ENCODE data around the gene DENND1A.

DNA sequence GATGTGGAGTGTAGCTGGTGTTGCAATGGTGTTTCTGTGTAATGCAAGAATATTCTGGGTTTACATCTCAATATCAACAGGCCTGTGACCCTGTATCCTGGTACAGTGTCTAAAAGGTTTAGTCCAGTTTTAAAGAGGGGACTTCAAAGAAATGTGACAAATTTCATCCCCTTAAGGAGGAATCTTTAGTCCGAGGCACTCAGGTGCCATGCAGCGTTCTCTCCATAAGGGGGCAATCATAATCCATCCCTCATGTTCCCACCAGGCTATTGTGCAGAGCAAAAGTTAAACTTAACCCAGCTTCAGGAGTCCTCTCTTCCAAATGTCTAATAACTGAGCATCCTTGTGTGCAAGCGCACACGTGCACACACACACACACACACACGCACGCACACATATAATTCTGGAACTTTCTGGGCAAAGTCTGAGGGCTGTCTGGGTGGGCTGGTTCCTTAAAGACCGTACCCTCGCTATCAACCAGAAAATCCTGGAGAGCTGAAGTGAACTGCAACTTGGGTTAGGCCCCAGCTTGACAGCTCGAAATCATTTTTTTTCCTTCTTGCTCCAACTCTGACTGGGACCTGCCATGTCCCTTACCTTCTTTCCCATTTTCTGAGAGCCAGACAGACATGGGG, 527.9 kb downstream of the DENND1A start:
- TF ChIP-seq, protein P1, sequence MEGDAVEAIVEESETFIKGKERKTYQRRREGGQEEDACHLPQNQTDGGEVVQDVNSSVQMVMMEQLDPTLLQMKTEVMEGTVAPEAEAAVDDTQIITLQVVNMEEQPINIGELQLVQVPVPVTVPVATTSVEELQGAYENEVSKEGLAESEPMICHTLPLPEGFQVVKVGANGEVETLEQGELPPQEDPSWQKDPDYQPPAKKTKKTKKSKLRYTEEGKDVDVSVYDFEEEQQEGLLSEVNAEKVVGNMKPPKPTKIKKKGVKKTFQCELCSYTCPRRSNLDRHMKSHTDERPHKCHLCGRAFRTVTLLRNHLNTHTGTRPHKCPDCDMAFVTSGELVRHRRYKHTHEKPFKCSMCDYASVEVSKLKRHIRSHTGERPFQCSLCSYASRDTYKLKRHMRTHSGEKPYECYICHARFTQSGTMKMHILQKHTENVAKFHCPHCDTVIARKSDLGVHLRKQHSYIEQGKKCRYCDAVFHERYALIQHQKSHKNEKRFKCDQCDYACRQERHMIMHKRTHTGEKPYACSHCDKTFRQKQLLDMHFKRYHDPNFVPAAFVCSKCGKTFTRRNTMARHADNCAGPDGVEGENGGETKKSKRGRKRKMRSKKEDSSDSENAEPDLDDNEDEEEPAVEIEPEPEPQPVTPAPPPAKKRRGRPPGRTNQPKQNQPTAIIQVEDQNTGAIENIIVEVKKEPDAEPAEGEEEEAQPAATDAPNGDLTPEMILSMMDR (IDR thresholded peaks at IDR 0.05) = peak in 3 of 4 experiments; percentile 63 to 64 (median 63)
- TF ChIP-seq POLR2A (IDR thresholded peaks at IDR 0.05) (no peak), POLR2AphosphoS5 (IDR thresholded peaks at IDR 0.05) (no peak), EP300 (IDR thresholded peaks at IDR 0.05) (no peak)
